ENCODE results near the gene PDE6D.

The PDE6D gene

DNA sequence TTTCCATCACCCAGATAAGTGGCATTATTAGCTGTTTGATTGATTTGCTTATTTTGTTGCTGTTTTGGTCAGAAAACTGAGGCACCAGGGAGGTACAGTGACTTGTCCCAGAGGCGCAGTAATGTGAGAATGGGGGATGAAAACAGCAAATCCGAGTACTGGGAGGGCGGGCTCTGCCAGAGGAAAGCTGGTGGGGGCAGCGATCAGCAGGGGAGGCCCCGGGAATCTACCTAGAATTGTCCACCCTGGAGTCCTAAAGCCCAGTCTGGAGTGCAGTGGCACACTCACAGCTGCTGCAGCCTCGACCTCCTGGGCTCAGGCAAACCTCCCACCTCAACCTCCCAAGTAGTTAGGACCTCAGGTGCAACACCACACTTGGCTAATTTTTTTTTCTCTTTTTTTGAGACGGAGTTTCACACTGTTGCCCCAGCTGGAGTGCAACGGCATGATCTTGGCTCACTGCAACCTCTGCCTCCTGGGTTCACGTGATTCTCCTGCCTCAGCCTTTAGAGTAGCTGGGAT is 89.8 kb downstream of the PDE6D start:
- H3K4me3 ChIP-seq (ENCODE audit: low read depth, low read length) = no peak overlapping the region
- TF ChIP-seq, protein P1, sequence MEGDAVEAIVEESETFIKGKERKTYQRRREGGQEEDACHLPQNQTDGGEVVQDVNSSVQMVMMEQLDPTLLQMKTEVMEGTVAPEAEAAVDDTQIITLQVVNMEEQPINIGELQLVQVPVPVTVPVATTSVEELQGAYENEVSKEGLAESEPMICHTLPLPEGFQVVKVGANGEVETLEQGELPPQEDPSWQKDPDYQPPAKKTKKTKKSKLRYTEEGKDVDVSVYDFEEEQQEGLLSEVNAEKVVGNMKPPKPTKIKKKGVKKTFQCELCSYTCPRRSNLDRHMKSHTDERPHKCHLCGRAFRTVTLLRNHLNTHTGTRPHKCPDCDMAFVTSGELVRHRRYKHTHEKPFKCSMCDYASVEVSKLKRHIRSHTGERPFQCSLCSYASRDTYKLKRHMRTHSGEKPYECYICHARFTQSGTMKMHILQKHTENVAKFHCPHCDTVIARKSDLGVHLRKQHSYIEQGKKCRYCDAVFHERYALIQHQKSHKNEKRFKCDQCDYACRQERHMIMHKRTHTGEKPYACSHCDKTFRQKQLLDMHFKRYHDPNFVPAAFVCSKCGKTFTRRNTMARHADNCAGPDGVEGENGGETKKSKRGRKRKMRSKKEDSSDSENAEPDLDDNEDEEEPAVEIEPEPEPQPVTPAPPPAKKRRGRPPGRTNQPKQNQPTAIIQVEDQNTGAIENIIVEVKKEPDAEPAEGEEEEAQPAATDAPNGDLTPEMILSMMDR (IDR thresholded peaks at IDR 0.05; ENCODE audit: low read depth, low read length) = no peak

DNA sequence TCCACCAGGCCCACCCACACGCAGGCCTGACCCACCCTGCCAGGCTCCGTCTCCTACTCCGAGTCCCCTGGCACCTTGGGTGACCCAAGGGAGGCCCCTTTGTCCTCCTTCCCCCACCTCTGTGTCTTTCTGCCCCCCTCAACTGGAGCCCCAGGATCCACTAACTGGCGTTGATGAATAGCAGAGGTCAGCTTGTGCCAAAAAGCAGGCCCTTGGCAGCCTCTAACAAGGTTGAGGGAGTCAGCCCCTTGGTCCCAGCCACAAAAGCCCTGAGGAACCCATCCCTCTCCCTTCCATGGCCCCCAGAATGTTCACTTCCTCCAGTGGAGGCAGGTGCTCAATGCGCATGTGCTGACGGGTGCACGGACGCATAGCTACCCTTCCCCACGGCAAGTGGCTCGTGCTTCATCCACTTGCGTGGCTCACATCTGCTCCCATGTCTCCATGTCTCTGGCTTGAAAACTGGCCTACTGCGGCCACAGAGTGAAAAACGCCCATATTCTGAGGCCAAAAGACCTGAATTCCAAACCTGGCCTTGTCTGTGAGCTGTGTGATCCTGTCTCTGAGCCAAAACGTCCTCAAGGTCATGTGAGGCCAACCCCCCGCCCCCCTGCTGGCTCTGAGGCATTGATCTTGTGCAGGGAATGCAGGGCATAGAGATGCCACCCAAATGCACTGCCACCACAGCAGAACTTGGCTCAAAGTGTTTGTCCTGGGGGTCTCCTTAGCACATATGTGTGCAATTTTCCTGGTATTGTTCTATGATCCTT is 91.8 kb downstream of the PDE6D start:
- TF ChIP-seq, protein P1 (IDR thresholded peaks at IDR 0.05; ENCODE audit: low read depth, low read length) = no peak
- H3K4me3 ChIP-seq (ENCODE audit: low read depth, low read length) = no peak overlapping the region

DNA sequence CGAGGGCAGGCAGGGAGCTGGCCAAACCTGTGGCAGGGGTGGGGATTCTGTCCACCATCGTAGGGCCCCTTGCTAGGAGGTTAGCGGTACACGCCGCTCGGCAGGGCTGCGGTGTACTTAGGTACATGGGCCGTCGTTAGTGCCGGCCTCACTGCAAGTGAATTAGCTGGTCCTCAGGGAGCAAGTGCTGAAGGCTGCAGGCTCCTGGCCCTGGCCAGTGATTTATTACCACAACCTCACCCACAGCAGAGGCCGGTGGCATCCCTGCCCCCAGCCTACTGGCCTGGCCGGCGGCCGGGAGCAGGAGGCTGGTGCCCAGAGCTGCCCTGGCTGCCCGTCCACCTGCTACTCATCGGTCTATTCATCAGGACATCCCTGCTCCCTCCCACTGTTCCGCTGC is 92.4 kb downstream of the PDE6D start:
- H3K4me3 ChIP-seq (ENCODE audit: low read depth, low read length) = no peak overlapping the region
- TF ChIP-seq, protein P1 (IDR thresholded peaks at IDR 0.05; ENCODE audit: low read depth, low read length) = no peak

DNA sequence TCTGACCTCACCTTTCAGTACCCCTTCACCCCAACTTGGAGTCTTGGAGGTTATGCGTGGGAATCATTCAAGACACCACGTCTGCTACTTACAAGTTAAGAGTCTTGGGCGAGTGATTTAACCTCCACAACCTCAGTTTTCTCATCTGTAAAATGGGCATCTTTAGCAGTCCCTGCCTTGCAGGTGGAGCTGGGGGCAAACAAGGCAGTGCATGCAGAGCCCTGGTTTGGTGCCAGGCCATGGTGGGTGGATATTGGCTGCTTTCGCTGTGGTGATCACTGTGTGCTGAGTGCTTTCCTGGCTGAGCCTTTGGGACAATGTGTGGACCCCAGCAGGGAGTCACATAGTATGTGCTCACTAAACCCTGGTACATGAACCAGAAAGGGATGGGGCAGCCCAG is 93.1 kb downstream of the PDE6D start:
- H3K4me3 ChIP-seq (ENCODE audit: low read depth, low read length) = no peak overlapping the region
- TF ChIP-seq, protein P1 (IDR thresholded peaks at IDR 0.05; ENCODE audit: low read depth, low read length) = no peak

DNA sequence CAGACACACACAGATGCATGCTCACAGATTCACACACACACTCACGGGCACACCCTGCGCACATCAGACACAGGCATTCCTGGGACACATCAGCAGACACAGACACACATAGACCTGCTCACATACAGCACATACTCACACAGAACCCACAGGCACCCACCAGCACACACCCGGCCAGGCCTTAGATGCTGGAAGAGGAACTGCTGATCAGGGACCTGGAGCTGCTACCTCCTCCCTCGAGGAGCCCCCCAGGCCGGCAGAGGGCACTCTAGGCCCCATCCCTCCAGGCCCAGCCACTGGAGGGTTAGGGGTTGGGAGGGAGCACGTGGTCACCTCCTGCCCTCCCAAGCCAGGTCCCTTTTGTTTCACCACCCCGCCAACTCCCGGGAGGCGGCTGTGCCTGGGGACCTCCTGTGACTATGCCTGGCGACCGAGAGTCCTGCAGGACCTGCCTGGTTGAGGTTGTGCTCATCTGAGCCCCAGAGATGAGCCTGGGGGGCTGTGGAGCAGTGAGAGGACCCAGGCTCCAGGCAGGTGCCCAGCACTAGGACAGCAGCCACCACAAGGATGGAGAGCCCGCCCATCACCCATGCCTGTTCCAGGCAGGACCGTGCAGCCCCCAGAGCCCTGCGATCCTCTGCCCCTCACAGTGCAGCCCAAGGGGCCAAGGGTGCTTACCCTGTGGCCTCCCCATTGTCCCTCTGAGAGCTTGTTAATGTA is 93.8 kb downstream of the PDE6D start:
- TF ChIP-seq, protein P1 (IDR thresholded peaks at IDR 0.05; ENCODE audit: low read depth, low read length) = peak; percentile 50
- no peak overlapping the region for H3K4me3 ChIP-seq (ENCODE audit: low read depth, low read length)

DNA sequence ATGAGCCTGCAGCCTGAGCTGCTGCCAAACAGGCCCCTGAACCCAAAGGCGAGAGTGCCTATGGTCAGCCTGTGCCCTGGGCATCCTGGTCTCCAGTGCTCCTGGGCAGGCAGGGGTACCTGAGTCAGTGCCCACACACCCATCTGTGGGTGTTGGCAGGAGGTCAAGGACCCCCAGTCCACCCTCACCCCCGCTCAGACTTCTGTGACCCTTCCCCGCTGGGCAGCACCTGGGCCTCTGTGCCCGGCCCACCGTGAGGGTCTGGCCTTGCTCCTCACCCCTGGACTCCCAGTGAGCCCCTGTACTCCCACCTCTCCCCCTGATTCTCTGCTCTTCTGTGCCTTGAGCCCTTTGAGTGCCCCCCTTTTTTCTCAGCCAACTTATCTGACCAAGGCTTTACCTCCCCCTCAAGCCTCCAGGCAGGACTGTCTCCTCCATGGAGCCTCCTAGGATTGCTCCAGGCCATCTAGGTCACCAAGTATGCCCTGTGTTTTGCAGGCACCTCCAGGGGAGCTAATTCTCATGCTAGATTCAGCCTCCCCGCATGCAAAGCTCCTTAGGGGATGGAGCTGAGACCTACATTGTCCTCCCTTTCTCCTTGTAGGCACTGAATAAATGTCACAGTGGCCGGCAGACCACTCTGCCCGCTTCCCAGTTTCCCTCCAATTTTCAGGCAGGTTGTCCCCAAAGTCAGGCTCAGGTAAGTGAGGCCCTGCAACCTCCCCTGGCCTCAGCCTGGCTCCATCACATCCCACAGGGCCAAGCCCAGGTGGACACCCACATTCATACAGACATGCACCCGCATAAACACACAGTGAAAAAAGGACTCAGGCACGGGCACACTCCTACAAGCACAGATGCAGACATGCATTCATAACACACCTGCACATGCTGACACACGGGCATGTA is 94.6 kb downstream of the PDE6D start:
- H3K4me3 ChIP-seq (ENCODE audit: low read depth, low read length) = no peak overlapping the region
- TF ChIP-seq, protein P1 (IDR thresholded peaks at IDR 0.05; ENCODE audit: low read depth, low read length) = no peak

Data from WI38 (cell line).